ENCODE results near the gene NAA50. TPM values are rescaled to one million over a fixed set of nuclear protein-coding genes. Genes with fewer than 3 reads are reported as not detected.

Gene NAA50
- total and polyA plus RNA-seq, 8 donors: 15.1 to 159 (median 37.4) TPM

DNA sequence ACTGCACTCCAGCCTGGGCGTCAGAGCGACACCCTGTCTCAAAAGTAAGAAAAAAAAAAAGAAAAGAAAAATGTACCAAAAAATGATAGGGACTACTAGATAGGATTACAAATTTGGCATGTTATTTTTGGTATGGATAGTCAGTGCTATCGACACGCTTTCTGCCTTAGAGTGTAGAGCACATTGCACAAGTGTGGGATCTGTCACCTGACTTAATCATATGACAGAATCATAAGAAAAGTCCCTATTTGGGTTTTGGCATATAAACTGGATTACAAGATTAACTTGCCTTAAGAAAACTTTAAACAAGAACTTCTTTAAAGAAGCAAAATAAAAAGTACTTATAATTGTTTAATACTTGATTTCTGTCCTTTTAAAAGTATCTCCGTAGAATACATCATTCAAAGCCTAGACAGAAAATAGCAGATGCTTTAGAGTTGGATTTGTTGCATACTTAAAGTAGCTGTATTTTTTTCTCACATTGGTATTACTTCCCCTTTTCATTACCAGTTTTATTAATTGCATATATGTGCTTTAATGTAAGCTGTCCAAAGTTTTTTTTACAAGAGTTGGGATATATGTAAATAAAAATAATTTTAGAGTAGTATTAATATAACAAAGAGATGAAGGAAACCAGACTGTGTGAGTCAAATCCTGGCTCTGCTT is 8.6 kb upstream of the NAA50 start:
- no peak overlapping the region for H3K4me3 ChIP-seq
- no peaks in the 10 kb centered on the region for H3K36me3 ChIP-seq
- peaks cover 0 to 43% (median 16%) of the 10 kb centered on the region in 4 donors for H3K4me1 ChIP-seq
- WGBS, 5 donors: 72 to 93% (median 85%) methylated on average over 5 of the region's 5 CpGs
- no peak for TF ChIP-seq POLR2AphosphoS5 (IDR thresholded peaks at IDR 0.05)
- TF ChIP-seq, protein P1, sequence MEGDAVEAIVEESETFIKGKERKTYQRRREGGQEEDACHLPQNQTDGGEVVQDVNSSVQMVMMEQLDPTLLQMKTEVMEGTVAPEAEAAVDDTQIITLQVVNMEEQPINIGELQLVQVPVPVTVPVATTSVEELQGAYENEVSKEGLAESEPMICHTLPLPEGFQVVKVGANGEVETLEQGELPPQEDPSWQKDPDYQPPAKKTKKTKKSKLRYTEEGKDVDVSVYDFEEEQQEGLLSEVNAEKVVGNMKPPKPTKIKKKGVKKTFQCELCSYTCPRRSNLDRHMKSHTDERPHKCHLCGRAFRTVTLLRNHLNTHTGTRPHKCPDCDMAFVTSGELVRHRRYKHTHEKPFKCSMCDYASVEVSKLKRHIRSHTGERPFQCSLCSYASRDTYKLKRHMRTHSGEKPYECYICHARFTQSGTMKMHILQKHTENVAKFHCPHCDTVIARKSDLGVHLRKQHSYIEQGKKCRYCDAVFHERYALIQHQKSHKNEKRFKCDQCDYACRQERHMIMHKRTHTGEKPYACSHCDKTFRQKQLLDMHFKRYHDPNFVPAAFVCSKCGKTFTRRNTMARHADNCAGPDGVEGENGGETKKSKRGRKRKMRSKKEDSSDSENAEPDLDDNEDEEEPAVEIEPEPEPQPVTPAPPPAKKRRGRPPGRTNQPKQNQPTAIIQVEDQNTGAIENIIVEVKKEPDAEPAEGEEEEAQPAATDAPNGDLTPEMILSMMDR (IDR thresholded peaks at IDR 0.05): no peak
- TF ChIP-seq POLR2A (IDR thresholded peaks at IDR 0.05): no peak
- no peak for TF ChIP-seq EP300 (IDR thresholded peaks at IDR 0.05)
- DNase-seq: no peak
- intact Hi-C loops (cut with DNase I; ENCODE audit: low total_unique reads): no loop called here
- peak overlapping the region in 1 of 5 donors; percentile 20 for H3K27ac ChIP-seq
- H3K9me3 ChIP-seq: no peaks in the 10 kb centered on the region
- no peaks in the 10 kb centered on the region for H3K27me3 ChIP-seq

DNA sequence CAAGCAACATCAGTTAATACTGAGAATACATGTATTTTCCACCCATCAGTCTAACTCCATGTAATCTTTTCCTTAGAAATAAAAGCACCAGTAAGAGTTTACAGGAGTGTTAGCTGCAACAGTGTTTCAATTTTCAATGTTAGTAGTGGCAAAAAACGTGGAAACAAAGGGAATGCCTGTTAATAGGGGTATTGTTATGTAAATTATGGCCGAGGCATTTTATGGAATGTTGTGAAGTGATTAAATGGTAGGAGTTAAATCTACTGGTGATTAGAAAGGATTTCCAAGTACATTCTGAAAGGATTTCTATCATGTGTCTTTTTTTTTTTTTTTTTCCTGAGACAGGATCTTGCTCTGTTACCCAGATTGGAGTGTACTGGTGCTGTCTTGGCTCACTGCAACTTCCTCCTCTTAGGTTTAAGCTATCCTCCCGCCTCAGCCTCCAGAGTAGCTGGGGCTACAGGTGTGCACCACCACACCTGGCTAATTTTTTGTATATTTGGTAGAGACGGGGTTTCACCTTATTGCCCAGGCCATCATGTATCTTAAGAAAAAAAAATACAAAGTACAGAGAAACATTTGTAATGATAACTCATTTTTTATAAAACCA is 7.4 kb upstream of the NAA50 start:
- TF ChIP-seq POLR2A (IDR thresholded peaks at IDR 0.05) (no peak), POLR2AphosphoS5 (IDR thresholded peaks at IDR 0.05) (no peak), EP300 (IDR thresholded peaks at IDR 0.05) (no peak)
- TF ChIP-seq, protein P1 (IDR thresholded peaks at IDR 0.05): no peak
- H3K27me3 ChIP-seq: no peaks in the 10 kb centered on the region
- intact Hi-C loops (cut with DNase I; ENCODE audit: low total_unique reads): no loop called here
- H3K4me3 ChIP-seq: no peak overlapping the region
- peaks cover 0 to 54% (median 23%) of the 10 kb centered on the region in 4 donors for H3K4me1 ChIP-seq
- H3K27ac ChIP-seq: no peak overlapping the region
- H3K36me3 ChIP-seq: no peaks in the 10 kb centered on the region
- WGBS, 5 donors: 68 to 79% (median 71%) methylated on average over 4 of the region's 4 CpGs
- no peaks in the 10 kb centered on the region for H3K9me3 ChIP-seq
- no peak for DNase-seq

DNA sequence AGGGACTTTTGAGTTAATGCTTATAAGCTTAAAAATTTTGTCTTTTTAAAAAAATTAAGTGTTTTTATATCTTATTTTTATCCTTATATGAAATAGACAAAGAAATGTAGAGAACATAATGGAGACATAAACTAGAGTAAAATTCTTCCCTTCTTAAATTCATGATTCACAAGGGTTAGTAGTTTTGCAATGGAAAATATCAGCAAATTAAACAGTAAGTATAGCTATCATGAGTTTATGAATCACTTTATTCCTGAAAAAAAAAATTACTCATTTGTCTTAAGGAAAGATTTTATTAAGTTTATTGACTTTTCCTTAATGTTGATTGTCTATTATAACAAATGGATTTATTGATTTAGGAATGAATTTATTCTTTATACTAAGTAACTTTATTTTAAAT is 5.1 kb upstream of the NAA50 start:
- Histone ChIP-seq H3K4me1 (peaks cover 7 to 66% (median 32%) of the 10 kb centered on the region in 4 donors), H3K27ac (no peak overlapping the region), H3K4me3 (no peak overlapping the region), H3K27me3 (no peaks in the 10 kb centered on the region), H3K36me3 (no peaks in the 10 kb centered on the region), H3K9me3 (no peaks in the 10 kb centered on the region)
- TF ChIP-seq POLR2A (IDR thresholded peaks at IDR 0.05) (no peak), POLR2AphosphoS5 (IDR thresholded peaks at IDR 0.05) (no peak), EP300 (IDR thresholded peaks at IDR 0.05) (no peak)
- TF ChIP-seq, protein P1 (IDR thresholded peaks at IDR 0.05): no peak
- intact Hi-C loops (cut with DNase I; ENCODE audit: low total_unique reads): no loop called here
- DNase-seq: no peak

DNA sequence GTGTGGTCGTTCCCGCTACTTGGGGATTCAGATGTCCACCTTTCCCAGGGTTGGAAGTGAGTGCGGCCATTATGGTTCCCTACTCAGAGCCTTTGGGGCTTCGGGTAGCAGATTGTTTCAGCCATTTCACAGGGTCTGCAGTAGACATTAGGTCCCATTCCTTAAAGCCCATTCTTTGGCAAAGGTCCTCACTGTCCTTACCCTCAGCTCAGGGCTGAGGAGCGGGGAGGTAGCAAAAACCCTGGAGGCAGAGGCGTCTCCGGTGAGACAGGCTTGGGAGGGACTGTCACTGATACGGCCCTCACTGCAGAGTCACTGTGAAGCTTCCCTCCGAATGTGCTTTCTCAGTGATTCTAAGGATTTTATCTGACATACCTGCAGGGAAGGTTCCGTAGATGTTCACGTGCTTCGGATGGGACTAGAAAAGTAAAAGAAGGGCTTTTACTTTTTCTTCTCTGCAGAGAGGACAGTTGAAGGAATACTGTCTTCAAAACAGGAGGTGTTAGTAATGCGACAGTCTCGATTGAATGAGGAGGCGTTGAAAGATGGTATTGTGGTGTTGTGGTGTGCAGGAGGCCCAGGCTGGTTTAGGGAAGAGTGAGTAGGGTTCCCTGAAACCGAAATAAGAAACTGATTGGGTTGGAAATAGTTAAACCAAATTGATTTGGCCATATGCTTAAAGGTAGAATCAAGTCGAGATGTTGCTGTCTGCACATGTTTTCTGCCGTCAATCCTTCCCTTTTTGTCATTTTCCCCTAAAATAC is 1.4 kb upstream of the NAA50 start:
- no peak for DNase-seq
- no peaks in the 10 kb centered on the region for H3K27me3 ChIP-seq
- 1 to 2% (median 1%) methylated on average over 18 of the region's 18 CpGs for WGBS, 5 donors
- H3K27ac ChIP-seq: peak overlapping the region; percentile 96 to 99 (median 99)
- H3K4me1 ChIP-seq: peaks cover 28 to 63% (median 44%) of the 10 kb centered on the region in 4 donors
- TF ChIP-seq POLR2A (IDR thresholded peaks at IDR 0.05): no peak
- TF ChIP-seq EP300 (IDR thresholded peaks at IDR 0.05): no peak
- TF ChIP-seq, protein P1 (IDR thresholded peaks at IDR 0.05): no peak
- no peak for TF ChIP-seq POLR2AphosphoS5 (IDR thresholded peaks at IDR 0.05)
- no peaks in the 10 kb centered on the region for H3K9me3 ChIP-seq
- intact Hi-C loops (cut with DNase I; ENCODE audit: low total_unique reads): no loop called here
- H3K4me3 ChIP-seq: peak overlapping the region; percentile 84 to 96 (median 93)
- no peaks in the 10 kb centered on the region for H3K36me3 ChIP-seq

All from stomach (tissue), 9 donors.